IMR-90 (cell line): Measurements from ENCODE around the gene MAS1. TPM values are rescaled to one million over a fixed set of nuclear protein-coding genes. Genes with fewer than 3 reads are reported as not detected.
A peak's percentile ranks its signal among the peaks of the same experiment; 100 is the strongest.

ENCODE experiments used
- ATAC-seq: fragments of 200-7000 bp; cut with Tn5 transposase; 2 replicates; pipeline ENCODE4 v1.9.1; 2020; ENCODE audit warnings: low read depth, mild to moderate bottlenecking, moderate library complexity
- BruUV-seq: library from RNA; stranded (reverse); fragments of 400-500 nt; replicated peaks from 2 replicates; lab custom pipeline; 2021; lab: Mats Ljungman, UMichigan
- CTCF ChIA-PET: fragments of 300-600 bp; formaldehyde crosslinking; extraction: SDS; loops from one replicate; lab custom pipeline; 2021; ENCODE audit warnings: antibody characterized with exemption; lab: Yijun Ruan, JAX
- POLR2A ChIA-PET: fragments of 300-600 bp; sonication (Branson Sonifier 250); formaldehyde crosslinking; loops from one replicate; lab custom pipeline; 2022; ENCODE audit warnings: antibody characterized with exemption; ENCODE audit not compliant: unreplicated experiment; lab: Charles Lee
- DNase-seq: peaks from one replicate; pipeline ENCODE4 v3.0.0; 2013
- H2AFZ ChIP-seq: replicated peaks from 2 replicates; pipeline ENCODE3; 2013; ENCODE audit warnings: low read length, mild to moderate bottlenecking; ENCODE audit not compliant: poor library complexity
- H2AK5ac ChIP-seq: 2 replicates; pipeline ENCODE4 v1.6.1; 2013; ENCODE audit warnings: low read depth, low read length, inconsistent platforms
- H2AK9ac ChIP-seq: replicated peaks from 2 replicates; pipeline ENCODE3; 2013; ENCODE audit warnings: mild to moderate bottlenecking, low read depth, low read length, moderate library complexity; ENCODE audit not compliant: poor library complexity
- H2BK120ac ChIP-seq: 2 replicates; pipeline ENCODE4 v1.6.1; 2013; ENCODE audit warnings: low read depth, low read length, inconsistent platforms
- H2BK15ac ChIP-seq: 3 replicates; pipeline ENCODE4 v1.6.1; 2013; ENCODE audit warnings: low read depth, low read length, inconsistent platforms
- H2BK20ac ChIP-seq: 2 replicates; pipeline ENCODE4 v1.6.1; 2013; ENCODE audit warnings: low read depth, mild to moderate bottlenecking, inconsistent platforms, low read length, moderate library complexity
- H2BK5ac ChIP-seq: 2 replicates; pipeline ENCODE4 v1.6.1; 2013; ENCODE audit warnings: mild to moderate bottlenecking, low read depth, low read length, inconsistent platforms; ENCODE audit not compliant: poor library complexity, severe bottlenecking
- H3K14ac ChIP-seq: replicated peaks from 2 replicates; pipeline ENCODE4 v1.6.1; 2013; ENCODE audit warnings: low read depth, low read length, inconsistent platforms
- H3K18ac ChIP-seq: 2 replicates; pipeline ENCODE4 v1.6.1; 2013; ENCODE audit warnings: low read depth, low read length, control low read depth
- H3K23ac ChIP-seq: 2 replicates; pipeline ENCODE4 v1.6.1; 2013; ENCODE audit warnings: low read depth, low read length, inconsistent platforms
- H3K27ac ChIP-seq: 2 replicates; pipeline ENCODE4 v1.5.1; 2013; ENCODE audit warnings: mild to moderate bottlenecking, control low read depth, low read length; ENCODE audit not compliant: insufficient read depth
- H3K27me3 ChIP-seq: 2 replicates; pipeline ENCODE4 v1.6.1; 2013; ENCODE audit warnings: low read length; ENCODE audit not compliant: control insufficient read depth, insufficient read depth
- H3K36me3 ChIP-seq: 2 replicates; pipeline ENCODE4 v1.6.1; 2013; ENCODE audit warnings: low read length, mixed read lengths; ENCODE audit not compliant: control insufficient read depth, insufficient read depth
- H3K4ac ChIP-seq: 2 replicates; pipeline ENCODE4 v1.6.1; 2013; ENCODE audit warnings: low read depth, low read length, inconsistent platforms
- H3K4me1 ChIP-seq: 2 replicates; pipeline ENCODE4 v1.6.1; 2013; ENCODE audit warnings: low read length, mixed read lengths; ENCODE audit not compliant: control insufficient read depth, insufficient read depth
- H3K4me2 ChIP-seq: 2 replicates; pipeline ENCODE4 v1.6.1; 2013; ENCODE audit warnings: low read depth, mild to moderate bottlenecking, control low read depth, low read length, moderate library complexity
- H3K4me3 ChIP-seq: 2 replicates; pipeline ENCODE4 v1.5.1; 2013; ENCODE audit warnings: low read depth, mild to moderate bottlenecking, control low read depth, low read length, moderate library complexity; ENCODE audit not compliant: insufficient read depth
- H3K56ac ChIP-seq: 2 replicates; pipeline ENCODE4 v1.6.1; 2013; ENCODE audit warnings: low read length, inconsistent platforms; ENCODE audit not compliant: insufficient read depth; ENCODE audit errors: extremely low read depth
- H3K79me1 ChIP-seq, 2 experiments: 2 replicates each; pipeline ENCODE4 v1.6.1; 2013; ENCODE audit warnings: low read length in 2 of 2, inconsistent platforms in 1 of 2, low read depth in 1 of 2
- H3K9ac ChIP-seq: 2 replicates; pipeline ENCODE4 v1.6.1; 2013; ENCODE audit warnings: low read depth, low read length, control low read depth
- H3K9me1 ChIP-seq: 2 replicates; pipeline ENCODE4 v1.6.1; 2013; ENCODE audit warnings: low read length, inconsistent platforms; ENCODE audit not compliant: insufficient read depth
- H3K9me3 ChIP-seq: 2 replicates; pipeline ENCODE4 v1.6.1; 2013; ENCODE audit warnings: low read length; ENCODE audit not compliant: control insufficient read depth, insufficient read depth
- H4K20me1 ChIP-seq: 2 replicates; pipeline ENCODE4 v1.6.1; 2013; ENCODE audit warnings: low read length, inconsistent platforms; ENCODE audit not compliant: insufficient read depth
- H4K5ac ChIP-seq: 2 replicates; pipeline ENCODE4 v1.6.1; 2013; ENCODE audit warnings: mild to moderate bottlenecking, low read depth, low read length, control low read depth
- H4K8ac ChIP-seq, 2 experiments: 2 replicates each; pipeline ENCODE4 v1.6.1; 2013; ENCODE audit warnings: low read depth in 2 of 2, low read length in 2 of 2, control low read depth in 1 of 2, inconsistent platforms in 1 of 2
- H4K91ac ChIP-seq: 2 replicates; pipeline ENCODE4 v1.6.1; 2013; ENCODE audit warnings: low read depth, low read length, inconsistent platforms; ENCODE audit not compliant: insufficient read depth
- BHLHE40 ChIP-seq: fragments of 150-350 bp; IDR thresholded peaks from 2 replicates; pipeline ENCODE4 v1.6.1; 2016; ENCODE audit warnings: mild to moderate bottlenecking, low read depth, low read length
- CEBPB ChIP-seq: IDR thresholded peaks from 2 replicates; pipeline ENCODE4 v1.6.1; 2012; ENCODE audit warnings: low read depth, low read length, improper control_type of control experiment
- CHD1 ChIP-seq: IDR thresholded peaks from 2 replicates; pipeline ENCODE4 v1.6.1; 2012; ENCODE audit warnings: low read depth, low read length, improper control_type of control experiment
- CTCF ChIP-seq: conservative IDR thresholded peaks from 2 replicates; pipeline ENCODE4 v1.5.1; 2012; ENCODE audit warnings: mild to moderate bottlenecking, low read depth, low read length, improper control_type of control experiment
- FOS ChIP-seq: fragments of 150-350 bp; IDR thresholded peaks from 2 replicates; pipeline ENCODE4 v1.6.1; 2016; ENCODE audit warnings: low read depth, low read length
- MAFK ChIP-seq: IDR thresholded peaks from 2 replicates; pipeline ENCODE4 v1.6.1; 2012; ENCODE audit warnings: low read depth, low read length, improper control_type of control experiment
- MAZ ChIP-seq: IDR thresholded peaks from 2 replicates; pipeline ENCODE4 v1.6.1; 2012; ENCODE audit warnings: low read depth, mild to moderate bottlenecking, low read length, improper control_type of control experiment, moderate library complexity, borderline replicate concordance
- MXI1 ChIP-seq: IDR thresholded peaks from 2 replicates; pipeline ENCODE4 v1.6.1; 2012; ENCODE audit warnings: low read depth, mild to moderate bottlenecking, low read length, moderate library complexity, borderline replicate concordance
- POLR2A ChIP-seq: IDR thresholded peaks from 2 replicates; pipeline ENCODE4 v1.6.1; 2012; ENCODE audit warnings: mild to moderate bottlenecking, low read depth, low read length
- RCOR1 ChIP-seq: IDR thresholded peaks from 2 replicates; pipeline ENCODE4 v1.6.1; 2012; ENCODE audit warnings: mild to moderate bottlenecking, low read length, improper control_type of control experiment; ENCODE audit not compliant: insufficient replicate concordance
- RFX5 ChIP-seq: IDR thresholded peaks from 2 replicates; pipeline ENCODE4 v1.8.0; 2012; ENCODE audit warnings: low read depth, mild to moderate bottlenecking, low read length, moderate library complexity
- WGBS, 2 experiments: methylation state at CpG; one replicate each; pipeline versions ENCODE4 v1.1.5 to v1.1.7; 2013; ENCODE audit warnings: missing lambda C conversion rate in 2 of 2; ENCODE audit not compliant: insufficient read length in 1 of 2; ENCODE audit errors: extremely low coverage in 2 of 2; 5-methylcytosine and 5-hydroxymethylcytosine counted together
- dilution Hi-C: fragments of 300-500 bp; cut with HindIII; formaldehyde crosslinking; loops from one replicate; pipeline ENCODE4 v1.14.3; 2018; ENCODE audit warnings: low sequenced_read_pairs; ENCODE audit not compliant: unreplicated experiment
- in situ Hi-C: fragments of 300-500 bp; cut with MboI; formaldehyde crosslinking; loops from 3 replicates; pipeline ENCODE4 v1.14.3; 2019; ENCODE audit warnings: low sequenced_read_pairs, inconsistent platforms, mixed read lengths
- intact Hi-C: fragments of 100-400 bp; cut with micrococcal nuclease; formaldehyde crosslinking; loops from 2 replicates; pipeline ENCODE4 v1.10.0; 2022
- polyA plus RNA-seq, 3 experiments: library from polyadenylated mRNA; depleted of rRNA; stranded (reverse); fragments of >200 nt; gene quantifications; 2 replicates each; pipeline ENCODE4 v1.2.3, GENCODE V29; 2012; ENCODE audit warnings: low replicate concordance in 1 of 3
- total RNA-seq: library from RNA; depleted of rRNA; stranded (reverse); fragments of >200 nt; gene quantifications from 2 replicates; pipeline ENCODE4 v1.2.3, GENCODE V29; 2012

MAS1 gene
- total and polyA plus RNA-seq, 2 of the 4 experiments (the other 2 are of a cell fraction), result under 0.01 TPM; not detected in 1

DNA sequence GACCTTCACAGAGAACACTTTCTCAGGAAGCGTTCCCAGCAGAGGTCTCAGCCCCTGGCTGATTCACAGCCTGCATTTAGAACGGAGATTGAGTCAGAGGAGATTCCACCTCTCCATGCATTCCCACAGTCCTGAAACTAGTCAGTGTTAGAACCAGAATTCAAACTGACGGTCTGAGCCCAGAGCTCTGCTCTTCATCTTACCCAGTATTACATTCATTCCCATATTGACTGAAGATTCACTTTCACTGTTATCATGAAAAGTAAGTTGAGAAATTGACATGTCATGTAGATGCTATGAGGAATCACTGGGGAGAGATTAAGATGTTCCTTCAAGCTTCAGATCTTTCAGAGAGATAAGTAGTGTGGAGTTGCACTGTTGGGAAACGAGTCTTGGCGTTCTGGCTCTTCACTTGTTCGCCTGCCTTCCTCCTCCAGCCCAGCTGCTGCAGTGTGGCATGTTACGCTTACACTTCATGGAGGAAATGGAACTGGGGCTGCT lies 28.3 kb downstream of the MAS1 start:
- POLR2A ChIA-PET, result no interaction called here
- 69% methylated on average over 3 of the region's 7 CpGs; no CpG with 5 or more reads in 1 of the 2 experiments for WGBS, 2 experiments

More for the DNA sequence above, 28.3 kb downstream of the MAS1 start:
- in situ Hi-C loops, result no loop called here
- ATAC-seq (peak; percentile 82), DNase-seq (peak; percentile 77)
- H3K27ac ChIP-seq, result no peak overlapping the region
- CTCF ChIA-PET, result no interaction called here
- no peaks in the 10 kb centered on the region for H3K9me1 ChIP-seq
- no peak overlapping the region for H3K4ac ChIP-seq
- dilution Hi-C loops, result no loop called here
- TF ChIP-seq CEBPB (no peak), CTCF (no peak), MXI1 (no peak), MAFK (no peak), RCOR1 (no peak), RFX5 (no peak), BHLHE40 (no peak), CHD1 (no peak), MAZ (no peak), FOS (no peak), POLR2A (no peak)
- no peak overlapping the region for H2BK120ac ChIP-seq
- no peak overlapping the region for H4K91ac ChIP-seq
- no peaks in the 10 kb centered on the region for H3K9me3 ChIP-seq
- H3K4me3 ChIP-seq, result no peak overlapping the region
- H3K23ac ChIP-seq, result no peak overlapping the region
- H2AFZ ChIP-seq, result no peak overlapping the region
- no peaks in the 10 kb centered on the region for H4K20me1 ChIP-seq
- no TSS peak for BruUV-seq
- no peak overlapping the region for H4K5ac ChIP-seq
- peaks cover 11% of the 10 kb centered on the region for H3K27me3 ChIP-seq
- no peak overlapping the region for H3K18ac ChIP-seq
- no peaks in the 10 kb centered on the region for H3K79me1 ChIP-seq
- H4K8ac ChIP-seq, result no peak overlapping the region
- intact Hi-C loops, result no loop called here
- H2BK15ac ChIP-seq, result no peak overlapping the region
- H2AK5ac ChIP-seq, result no peak overlapping the region
- H3K9ac ChIP-seq, result no peak overlapping the region
- peak overlapping the region; percentile 17; the same call in 1 of the 2 replicates for H3K4me2 ChIP-seq
- H3K14ac ChIP-seq, result no peak overlapping the region
- no peak overlapping the region for H3K56ac ChIP-seq
- no peak overlapping the region for H2AK9ac ChIP-seq
- H3K36me3 ChIP-seq, result no peaks in the 10 kb centered on the region
- H3K4me1 ChIP-seq, result peaks cover 2% of the 10 kb centered on the region; the same call in 1 of the 2 replicates
- H2BK5ac ChIP-seq, result no peak overlapping the region
- no peak overlapping the region for H2BK20ac ChIP-seq
